ENCODE measurements around the gene MRPL20.

DNA sequence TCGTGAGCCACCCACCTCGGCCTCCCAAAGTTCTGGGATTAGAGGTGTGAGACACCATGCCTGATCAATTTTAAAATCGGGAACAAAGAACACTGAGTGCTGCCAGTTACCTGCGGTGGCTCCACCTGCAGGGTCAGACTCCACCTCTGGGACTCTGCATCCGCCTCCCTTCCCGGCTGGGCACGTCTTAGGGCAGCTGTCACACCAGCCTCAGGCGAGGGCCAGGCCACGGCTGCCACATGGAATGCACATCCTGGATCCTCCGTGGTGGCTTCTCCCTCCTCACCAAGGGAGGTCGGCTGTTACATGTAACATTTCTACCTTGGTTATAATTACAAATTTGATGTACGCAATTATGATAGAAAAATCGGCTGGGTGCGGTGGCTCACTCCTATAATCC, 42.8 kb downstream of the MRPL20 start:
- TF ChIP-seq CTCF (IDR thresholded peaks at IDR 0.05) (no peak), POLR2A (IDR thresholded peaks at IDR 0.05) (no peak), EP300 (IDR thresholded peaks at IDR 0.05) (no peak)
